ENCODE data around the gene BNIPL. TPM values are rescaled to one million over a fixed set of nuclear protein-coding genes. Genes with fewer than 3 reads are reported as not detected.

Gene BNIPL
- total and polyA plus RNA-seq, 2 of the 8 experiments (the other 6 are each of a cell fraction or from before 2014, with no cell fraction given): 2.4 to 3.3 TPM

GRCh38 chr1:151008244-151009205, 27.9 kb upstream of the BNIPL start, which contains the start of gene PRUNE1 (continued):
- TF ChIP-seq POLR2AphosphoS5 (IDR thresholded peaks at IDR 0.05; ENCODE audit: low read depth, low read length) (peak; percentile 35; the same call in 1 of the 2 replicates), HDAC2 (IDR thresholded peaks at IDR 0.05; ENCODE audit: borderline replicate concordance in 1 of 2, low read depth in 2 of 2, low read length in 2 of 2) (0 out of 4 replicates have a peak, but pooled peaks of 1 of the 2 experiments have one; percentile 42), JUND (IDR thresholded peaks at IDR 0.05; ENCODE audit: low read length) (0 out of 2 replicates have a peak, but pooled peaks have one; percentile 18), RBBP5 (IDR thresholded peaks at IDR 0.05; ENCODE audit: borderline replicate concordance, low read depth, low read length) (peak; percentile 86), RXRA (IDR thresholded peaks at IDR 0.05; ENCODE audit: insufficient read depth, low read depth, low read length) (no peak), TAF1 (IDR thresholded peaks at IDR 0.05; ENCODE audit: low read depth, low read length) (no peak; the same call in 1 of the 2 replicates), TEAD4 (IDR thresholded peaks at IDR 0.05; ENCODE audit: low read depth, low read length) (no peak), CBX5 (IDR thresholded peaks at IDR 0.05; ENCODE audit: low read depth, low read length) (no peak), SIN3A (conservative IDR thresholded peaks at IDR 0.05 in 1 of 2, IDR thresholded peaks at IDR 0.05 in 1 of 2; ENCODE audit: low read depth in 1 of 2, low read length in 2 of 2) (peak; percentile 17 to 61; a peak in 1 of 4 replicates), HDAC6 (IDR thresholded peaks at IDR 0.05; ENCODE audit: low read depth, low read length) (no peak), USF2 (IDR thresholded peaks at IDR 0.05; ENCODE audit: low read length) (no peak), EGR1 (IDR thresholded peaks at IDR 0.05; ENCODE audit: borderline replicate concordance, low read depth, low read length) (no peak)

All from H1 (cell line).